DLD1 (cell line): ENCODE data around the gene UTS2R.
"Not testable (repeated sequence)": the region's sequence is repeated elsewhere in the genome, so short reads cannot be mapped to it uniquely, and the experiment has no call there.

ENCODE experiments used
- in situ Hi-C: cut with HindIII; loops from 2 replicates; pipeline ENCODE4 v1.10.0; 2017; ENCODE audit warnings: low sequenced_read_pairs

The UTS2R gene

DNA sequence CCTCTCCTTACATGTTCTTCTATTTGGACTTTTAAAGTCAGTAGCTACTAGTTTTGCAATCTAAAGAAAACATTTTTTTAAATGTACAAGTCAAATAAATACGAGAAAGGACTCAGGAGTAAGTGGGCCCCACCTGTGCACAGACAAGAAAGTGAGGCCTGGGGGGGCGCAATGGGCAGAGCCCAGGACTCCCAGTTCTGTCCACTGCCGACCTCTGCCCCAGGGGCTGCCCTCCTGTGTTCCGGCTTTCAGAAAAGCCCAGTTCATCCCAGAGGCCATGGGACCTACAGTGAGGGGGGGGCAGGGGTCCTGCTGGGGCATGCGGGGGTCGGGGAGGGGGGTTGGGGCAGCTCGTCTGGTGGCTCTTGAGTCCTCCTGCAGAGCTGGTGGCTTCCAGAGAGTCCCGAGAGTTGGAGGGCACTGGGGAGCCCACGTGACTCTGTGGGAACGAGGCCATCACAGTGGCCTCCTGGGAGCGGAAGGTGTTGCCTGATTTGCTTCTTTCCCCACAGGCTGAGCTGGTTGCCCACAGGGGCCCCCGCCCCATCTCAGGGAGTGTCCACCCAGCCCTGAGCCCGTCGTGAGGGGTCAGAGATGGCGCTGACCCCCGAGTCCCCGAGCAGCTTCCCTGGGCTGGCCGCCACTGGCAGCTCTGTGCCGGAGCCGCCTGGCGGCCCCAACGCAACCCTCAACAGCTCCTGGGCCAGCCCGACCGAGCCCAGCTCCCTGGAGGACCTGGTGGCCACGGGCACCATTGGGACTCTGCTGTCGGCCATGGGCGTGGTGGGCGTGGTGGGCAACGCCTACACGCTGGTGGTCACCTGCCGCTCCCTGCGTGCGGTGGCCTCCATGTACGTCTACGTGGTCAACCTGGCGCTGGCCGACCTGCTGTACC, 2.4 kb downstream of the UTS2R start:
- in situ Hi-C loops = no loop called here

DNA sequence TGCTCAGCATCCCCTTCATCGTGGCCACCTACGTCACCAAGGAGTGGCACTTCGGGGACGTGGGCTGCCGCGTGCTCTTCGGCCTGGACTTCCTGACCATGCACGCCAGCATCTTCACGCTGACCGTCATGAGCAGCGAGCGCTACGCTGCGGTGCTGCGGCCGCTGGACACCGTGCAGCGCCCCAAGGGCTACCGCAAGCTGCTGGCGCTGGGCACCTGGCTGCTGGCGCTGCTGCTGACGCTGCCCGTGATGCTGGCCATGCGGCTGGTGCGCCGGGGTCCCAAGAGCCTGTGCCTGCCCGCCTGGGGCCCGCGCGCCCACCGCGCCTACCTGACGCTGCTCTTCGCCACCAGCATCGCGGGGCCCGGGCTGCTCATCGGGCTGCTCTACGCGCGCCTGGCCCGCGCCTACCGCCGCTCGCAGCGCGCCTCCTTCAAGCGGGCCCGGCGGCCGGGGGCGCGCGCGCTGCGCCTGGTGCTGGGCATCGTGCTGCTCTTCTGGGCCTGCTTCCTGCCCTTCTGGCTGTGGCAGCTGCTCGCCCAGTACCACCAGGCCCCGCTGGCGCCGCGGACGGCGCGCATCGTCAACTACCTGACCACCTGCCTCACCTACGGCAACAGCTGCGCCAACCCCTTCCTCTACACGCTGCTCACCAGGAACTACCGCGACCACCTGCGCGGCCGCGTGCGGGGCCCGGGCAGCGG, 3.2 kb downstream of the UTS2R start:
- in situ Hi-C loops = no loop called here

DNA sequence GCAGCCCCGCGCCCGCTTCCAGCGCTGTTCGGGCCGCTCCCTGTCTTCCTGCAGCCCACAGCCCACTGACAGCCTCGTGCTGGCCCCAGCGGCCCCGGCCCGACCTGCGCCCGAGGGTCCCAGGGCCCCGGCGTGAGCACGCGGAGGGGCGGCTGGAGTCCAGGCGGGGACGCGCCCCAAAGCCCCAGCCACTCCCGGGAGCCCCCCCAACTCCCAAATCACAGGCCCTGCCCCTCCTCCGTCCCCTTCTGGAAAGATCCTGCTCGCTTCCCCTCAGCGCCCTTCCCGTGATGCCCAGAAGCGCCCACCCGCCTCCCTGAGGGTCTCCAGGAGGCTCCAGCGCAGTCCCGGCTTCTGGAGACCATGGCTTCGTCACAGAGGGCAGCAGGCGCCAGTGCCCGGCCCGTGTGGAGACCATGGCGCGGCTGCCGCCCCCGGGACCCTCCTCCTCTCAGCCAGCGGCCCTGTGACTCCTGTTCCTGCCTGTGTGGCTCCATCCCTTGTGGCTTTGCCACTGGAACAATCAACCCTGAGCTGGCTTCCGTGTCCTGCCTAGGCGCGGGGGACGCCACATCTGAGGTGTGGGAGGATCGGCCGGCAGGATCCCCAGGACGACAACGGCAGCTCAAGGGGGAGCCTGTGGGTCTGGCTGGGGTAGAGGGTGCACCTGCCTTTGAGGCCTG, 3.9 kb downstream of the UTS2R start:
- in situ Hi-C loops = no loop called here

DNA sequence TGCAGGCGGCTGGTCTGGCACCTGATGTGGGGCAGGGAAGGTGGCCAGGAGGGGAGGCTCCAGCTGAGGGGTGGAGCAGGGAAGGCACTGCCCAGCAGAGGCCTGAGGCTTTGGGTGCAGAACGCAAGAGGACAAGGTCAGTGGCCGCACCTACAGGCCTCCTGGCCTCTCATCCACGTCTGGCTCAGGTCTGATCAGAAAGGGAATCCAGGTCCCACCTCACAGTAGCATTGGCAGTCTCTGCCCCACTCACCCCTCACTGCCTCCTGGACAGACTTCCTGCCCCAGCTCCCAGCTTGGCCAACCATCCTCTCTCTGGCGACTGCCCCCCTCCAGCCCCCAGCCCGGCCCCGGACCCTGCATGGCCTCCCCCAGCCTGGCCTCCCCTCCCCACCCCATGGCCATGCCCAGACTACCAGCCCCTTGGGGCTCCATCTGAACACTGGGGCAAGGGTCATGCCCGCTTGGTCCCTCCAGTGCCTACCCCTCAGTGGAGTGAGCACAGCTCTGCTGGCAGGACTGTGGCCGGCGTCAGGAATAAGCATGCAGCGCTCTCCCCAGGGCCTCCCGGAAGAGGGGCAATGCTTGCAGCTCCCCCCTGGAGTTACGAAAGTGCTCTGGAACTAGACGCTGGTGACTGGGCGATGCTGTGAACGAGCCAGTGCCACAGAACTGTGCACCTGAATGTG, 4.6 kb downstream of the UTS2R start:
- in situ Hi-C loops = no loop called here

DNA sequence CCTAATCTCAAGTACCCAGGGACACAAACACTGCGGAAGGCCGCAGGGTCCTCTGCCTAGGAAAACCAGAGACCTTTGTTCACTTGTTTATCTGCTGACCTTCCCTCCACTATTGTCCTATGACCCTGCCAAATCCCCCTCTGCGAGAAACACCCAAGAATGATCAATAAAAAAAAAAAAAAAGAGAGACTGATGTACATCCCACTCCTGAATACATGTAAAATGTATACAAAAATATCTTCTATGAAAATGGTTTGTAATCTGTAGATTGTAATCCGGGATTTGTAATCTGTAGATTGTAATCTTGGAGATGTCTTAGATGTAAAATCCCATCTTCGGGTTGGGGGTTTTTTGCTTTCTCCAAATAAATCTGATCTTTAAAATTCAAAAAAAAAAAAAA, 5.7 kb downstream of the UTS2R start:
- in situ Hi-C loops = not testable (repeated sequence)

DNA sequence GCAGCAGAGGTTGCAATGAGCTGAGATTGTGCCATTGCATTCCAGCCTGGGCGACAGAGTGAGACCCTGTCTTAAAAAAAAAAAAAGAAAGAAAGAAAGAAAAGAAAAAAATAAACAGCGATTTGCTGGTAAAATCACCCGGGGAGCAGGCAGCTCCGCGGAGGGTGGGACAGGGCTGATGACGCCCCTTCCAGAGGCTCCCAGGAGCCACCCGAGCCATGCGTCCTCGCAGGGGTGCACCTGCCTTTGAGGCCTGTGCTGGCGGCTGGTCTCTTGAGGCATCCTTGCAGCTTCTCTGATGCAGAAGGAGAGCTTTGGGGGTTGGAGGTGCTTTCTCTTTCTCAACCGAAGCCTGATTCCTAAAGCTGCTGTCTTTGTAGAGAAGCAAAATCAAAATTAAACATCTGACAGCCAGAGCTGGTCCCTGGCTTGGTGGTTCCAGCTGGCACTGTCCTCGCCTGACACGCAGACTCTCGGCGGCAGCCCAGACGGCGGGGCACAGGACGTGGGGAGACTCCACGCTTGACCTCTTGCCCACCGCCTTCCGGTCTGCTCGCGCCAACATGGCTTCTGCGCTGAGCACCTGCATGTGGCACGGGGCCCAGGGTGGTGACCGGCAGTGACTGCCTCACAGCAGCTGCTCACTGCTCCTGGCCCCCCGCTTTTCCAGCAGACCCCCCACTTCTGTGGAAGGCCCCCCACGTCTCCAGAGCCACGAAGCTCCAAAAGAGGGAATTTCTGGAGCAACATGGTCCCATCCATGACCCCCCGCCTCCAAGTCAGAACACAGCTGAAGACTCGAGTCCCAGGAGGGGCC, 6.6 kb downstream of the UTS2R start:
- in situ Hi-C loops = no loop called here

DNA sequence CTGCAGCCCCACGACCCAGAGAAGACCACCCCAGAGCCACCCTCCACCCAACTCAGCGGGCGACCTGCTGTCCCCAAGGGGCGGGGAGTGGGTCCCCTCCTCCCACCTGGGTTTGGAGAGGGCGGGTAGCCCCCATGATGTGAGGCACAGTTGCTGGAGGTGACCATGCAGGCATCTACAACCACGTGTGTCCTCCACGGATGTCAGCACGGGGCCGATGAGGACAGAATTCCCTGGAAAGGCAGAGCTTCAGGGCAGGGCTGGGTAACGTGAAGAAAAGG, 7.1 kb downstream of the UTS2R start:
- in situ Hi-C loops = no loop called here

DNA sequence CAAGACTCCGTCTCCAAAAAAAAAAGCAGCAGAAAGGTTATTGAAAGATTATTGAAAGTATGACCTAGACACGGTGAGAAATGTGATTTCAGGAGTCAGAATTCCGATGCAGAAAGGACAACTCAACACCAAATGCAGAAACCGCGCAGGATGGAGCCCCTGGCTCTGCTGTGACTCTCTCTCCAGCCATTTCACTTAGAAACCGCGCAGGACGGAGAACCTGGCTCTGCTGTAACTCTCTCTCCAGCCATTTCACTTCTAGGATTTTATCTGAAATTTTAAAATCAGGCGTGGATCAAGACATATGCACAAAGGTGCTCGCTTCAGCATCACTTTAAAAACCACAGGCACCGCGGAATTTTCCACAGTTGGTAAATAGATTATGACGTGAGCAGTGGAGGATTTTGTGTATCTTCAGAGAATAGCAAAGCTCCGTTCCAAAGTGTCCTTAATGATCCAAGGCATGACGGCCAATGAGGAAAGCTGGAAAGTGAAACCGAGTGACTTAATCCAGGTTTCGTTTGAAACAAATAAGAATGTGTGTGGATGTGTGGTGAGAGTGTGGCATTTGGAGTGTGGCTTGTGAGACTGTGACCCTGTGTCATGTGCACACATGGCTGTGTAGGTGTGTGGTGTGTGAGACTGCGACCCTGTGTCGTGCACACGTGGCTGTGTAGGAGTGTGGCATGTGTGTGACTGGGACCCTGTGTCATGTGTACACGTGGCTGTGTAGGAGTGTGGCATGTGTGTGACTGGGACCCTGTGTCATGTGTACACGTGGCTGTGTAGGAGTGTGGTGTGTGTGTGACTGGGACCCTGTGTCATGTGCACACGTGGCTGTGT, 9.5 kb downstream of the UTS2R start:
- in situ Hi-C loops = no loop called here

DNA sequence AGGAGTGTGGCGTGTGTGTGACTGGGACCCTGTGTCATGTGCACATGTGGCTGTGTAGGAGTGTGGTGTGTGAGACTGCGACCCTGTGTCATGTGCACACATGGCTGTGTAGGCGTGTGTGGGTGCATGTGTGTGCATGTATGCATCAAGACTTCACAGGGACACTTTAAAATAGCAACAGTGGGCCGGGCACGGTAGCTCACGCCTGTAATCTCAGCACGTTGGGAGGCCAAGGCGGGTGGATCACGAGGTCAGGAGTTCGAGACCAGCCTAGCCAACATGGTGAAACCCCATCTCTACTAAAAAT, 10.1 kb downstream of the UTS2R start:
- in situ Hi-C loops = not testable (repeated sequence)

DNA sequence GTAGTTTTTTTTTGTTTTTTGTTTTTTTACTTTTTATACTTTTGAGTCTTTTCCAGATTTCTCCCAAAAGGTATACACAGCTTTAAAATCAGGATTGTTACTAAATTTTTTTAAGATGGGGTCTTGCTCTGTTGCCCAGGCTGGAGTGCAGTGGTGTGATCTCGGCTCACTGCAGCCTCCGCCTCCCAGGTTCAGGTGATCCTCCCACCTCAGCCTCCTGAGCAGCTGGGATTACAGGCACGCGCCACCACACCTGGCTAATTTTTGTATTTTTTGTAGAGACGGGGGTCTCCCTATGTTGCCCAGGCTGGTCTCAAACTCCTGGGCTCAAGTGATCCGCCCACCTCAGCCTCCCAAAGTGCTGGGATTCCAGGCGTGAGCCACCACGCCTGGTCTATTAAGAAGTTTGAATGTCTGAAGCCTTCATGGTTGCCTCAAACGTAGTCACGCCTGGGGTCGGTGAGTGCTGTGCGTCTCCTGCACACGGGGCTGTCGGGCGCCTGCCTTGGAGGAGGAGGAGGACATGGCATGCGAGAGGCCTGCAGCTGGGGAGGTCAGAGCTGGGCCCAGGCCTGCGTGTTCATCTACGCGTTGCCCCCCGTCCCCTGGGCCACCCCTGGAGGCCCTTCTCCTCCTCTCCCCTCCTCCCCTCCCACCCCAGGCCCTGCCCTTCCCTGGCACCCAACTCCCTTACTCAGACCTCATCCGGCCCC, 10.8 kb downstream of the UTS2R start:
- in situ Hi-C loops = not testable (repeated sequence)

DNA sequence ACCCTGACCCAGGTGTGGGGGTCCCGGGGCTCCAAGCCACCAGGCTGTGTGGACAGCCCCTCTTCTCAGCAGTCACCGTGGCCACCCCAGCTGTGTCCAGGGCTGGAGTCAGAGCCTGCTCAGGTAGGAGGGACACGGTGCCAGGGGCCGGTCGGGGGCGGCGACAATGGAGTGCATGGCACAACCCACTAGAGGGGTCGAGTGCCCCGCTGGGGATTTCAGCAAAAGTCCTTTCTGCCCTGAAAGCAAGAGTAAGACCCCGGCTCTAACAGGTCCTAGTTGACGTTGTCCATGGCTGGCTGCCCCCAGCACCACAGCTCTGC, 11.3 kb downstream of the UTS2R start:
- in situ Hi-C loops = no loop called here

DNA sequence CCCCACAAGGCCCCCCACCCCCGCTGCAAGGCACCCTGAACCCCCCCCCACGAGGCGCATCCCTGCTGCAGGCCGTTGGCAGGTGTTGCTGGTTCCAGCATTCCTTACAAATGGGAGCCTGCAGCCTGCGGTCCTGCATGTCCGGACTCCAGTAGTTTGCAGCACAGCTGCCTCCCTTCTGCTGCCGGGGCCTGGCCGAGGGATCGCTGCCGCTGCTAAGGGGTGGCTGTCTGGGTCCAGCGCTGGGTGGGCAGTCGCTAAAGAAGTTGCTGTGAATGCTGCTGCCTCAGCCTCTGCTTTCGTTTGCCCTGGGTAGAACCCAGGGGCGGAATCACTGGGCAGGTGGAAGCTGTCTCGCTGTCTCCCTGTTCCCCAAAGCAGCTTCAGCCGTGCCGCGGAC, 11.8 kb downstream of the UTS2R start:
- in situ Hi-C loops = no loop called here

DNA sequence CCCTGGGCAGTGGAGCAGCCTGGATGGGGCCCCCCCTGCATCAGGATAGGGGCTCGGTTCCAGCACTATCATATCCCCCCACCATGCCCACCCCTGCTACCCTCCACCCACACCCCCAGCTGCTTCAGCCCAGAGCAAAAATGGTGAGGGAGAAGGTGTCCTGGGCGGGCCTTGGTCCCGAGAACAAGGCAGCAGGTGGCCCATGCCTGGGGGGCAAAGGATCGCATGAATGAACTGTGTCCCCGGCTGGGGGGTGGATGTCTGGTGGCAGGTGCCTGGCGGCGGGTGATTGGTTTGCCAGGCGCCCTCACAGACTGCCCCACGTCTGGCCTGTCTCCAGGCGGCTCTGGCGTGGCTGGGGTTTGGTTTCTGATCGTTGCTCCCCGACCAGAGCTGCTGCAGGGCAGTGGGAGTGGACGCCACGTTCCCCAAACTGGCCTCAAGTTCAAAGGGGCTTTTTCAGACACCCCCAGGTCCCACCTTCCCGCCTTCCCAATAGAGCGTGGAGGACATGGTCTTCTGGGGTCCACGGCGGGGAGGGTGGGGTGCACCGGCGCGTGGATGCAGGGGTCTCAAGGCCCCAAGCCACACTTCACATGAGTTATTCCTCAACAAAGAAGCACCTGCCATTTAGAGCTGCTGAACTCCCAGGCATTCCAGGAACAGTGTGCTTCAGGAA, 12.6 kb downstream of the UTS2R start:
- in situ Hi-C loops = no loop called here

DNA sequence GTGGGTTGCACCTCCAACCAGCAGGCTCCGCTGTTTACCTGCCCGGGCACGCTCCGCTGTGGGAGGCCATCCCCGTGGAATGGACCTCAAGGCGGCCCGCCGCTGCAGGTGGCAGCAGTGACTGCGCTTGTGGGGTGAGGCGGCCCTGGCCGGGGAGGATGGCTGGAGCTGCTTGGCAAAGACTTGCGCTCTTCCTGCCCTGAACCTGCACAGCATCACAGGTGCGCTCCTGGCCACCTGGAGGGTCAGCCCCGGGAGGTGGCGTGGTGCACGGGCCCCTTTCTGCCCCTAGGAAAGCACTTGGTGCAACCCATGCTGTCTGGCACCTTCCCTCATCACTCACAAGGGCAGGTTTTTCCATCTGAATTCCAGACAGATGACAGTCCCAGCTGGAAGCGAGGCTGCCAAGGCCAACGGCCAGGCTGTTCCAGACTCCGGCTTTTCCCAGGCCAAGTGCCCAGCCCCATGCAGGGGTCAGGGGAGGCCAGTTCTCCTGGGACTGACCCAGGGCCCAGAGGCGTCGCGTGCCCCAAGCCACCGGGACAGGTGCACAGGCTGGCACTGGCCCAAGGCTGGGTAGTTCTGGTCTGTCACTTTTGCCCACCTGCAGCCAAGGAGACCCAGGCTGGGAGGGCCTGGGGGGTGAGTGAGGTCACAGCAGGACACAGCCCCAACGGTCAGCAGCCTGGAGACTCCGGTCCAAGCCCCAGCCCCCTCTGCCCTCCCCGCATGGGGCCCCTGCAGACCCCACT, 13.3 kb downstream of the UTS2R start:
- in situ Hi-C loops = no loop called here

DNA sequence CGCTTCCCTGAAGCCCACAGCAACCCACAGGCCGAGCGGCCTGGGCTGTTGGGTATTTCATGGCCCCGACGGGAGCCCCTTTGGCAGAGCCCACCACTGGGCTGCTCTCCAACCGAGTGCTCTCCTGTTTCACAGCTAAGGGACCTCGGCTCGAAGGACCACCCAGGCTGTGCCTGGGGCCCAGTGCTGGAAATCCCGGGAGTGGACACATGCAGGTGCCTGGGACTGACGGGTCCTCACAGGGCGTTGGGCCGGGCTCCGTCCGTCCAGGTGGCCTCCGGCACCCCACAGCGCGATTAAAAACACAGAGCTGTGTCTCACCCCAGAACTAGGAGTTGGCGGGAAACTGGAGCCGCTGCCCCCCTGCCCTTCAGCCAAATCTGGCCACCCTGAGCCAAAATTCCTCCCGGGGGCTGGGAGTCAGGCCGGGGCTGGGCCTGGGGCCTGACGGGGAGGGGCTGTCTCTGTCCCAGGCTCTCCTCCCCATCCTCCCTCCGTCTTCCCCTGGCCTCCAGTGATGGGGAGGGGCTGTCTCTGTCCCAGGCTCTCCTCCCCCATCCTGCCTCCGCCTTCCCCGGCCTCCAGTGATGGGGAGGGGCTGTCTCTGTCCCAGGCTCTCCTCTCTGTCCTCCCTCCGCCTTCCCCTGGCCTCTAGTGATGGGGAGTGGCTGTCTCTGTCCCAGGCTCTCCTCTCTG, 14.1 kb downstream of the UTS2R start:
- in situ Hi-C loops = no loop called here

DNA sequence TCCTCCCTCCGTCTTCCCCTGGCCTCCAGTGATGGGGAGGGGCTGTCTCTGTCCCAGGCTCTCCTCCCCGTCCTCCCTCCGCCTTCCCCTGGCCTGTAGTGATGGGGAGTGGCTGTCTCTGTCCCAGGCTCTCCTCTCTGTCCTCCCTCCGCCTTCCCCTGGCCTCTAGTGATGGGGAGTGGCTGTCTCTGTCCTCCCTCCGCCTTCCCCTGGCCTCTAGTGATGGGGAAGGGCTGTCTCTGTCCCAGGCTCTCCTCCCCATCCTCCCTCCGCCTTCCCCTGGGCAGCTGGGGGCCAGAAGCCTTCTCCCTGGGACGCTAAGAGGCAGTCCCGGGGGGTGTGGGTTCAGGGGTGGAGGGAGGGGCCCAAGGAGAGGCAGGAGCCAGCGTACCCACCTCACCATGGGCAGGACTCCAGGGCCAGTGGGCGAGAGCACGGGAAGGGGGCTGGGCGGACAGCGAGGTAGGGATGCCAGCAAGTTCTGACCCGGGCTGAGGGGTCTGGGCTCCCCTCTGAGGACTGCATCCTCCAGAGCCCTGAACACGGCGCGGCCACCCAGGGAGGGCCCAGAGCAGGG, 14.8 kb downstream of the UTS2R start:
- in situ Hi-C loops = no loop called here
